GM23338 (cell line): Measurements from ENCODE around the gene MPP2. TPM values are rescaled to one million over a fixed set of nuclear protein-coding genes. Genes with fewer than 3 reads are reported as not detected.

ENCODE experiments used
- ATAC-seq: fragments of 200-7000 bp; cut with Tn5 transposase; 3 replicates; pipeline ENCODE4 v1.9.1; 2020
- DNase-seq: peaks from one replicate; pipeline ENCODE4 v3.0.0-alpha.2; 2015; ENCODE audit warnings: low spot score
- H2AFZ ChIP-seq: fragments of 200-600 bp; sonication (generic); 2 replicates; pipeline ENCODE4 v1.8.0; 2016; ENCODE audit warnings: antibody characterized with exemption, mild to moderate bottlenecking, moderate library complexity
- H3F3A ChIP-seq: fragments of 200-600 bp; sonication (generic); replicated peaks from 2 replicates; pipeline ENCODE4 v1.8.0; 2017; ENCODE audit warnings: antibody characterized with exemption, mixed run types, low read depth
- H3K27ac ChIP-seq: fragments of 200-600 bp; sonication (generic); 2 replicates; pipeline ENCODE4 v1.6.1; 2016; ENCODE audit warnings: low read depth
- H3K27me3 ChIP-seq: fragments of 200-600 bp; sonication (generic); 2 replicates; pipeline ENCODE4 v1.8.0; 2016; ENCODE audit warnings: mild to moderate bottlenecking, mixed run types, moderate library complexity; ENCODE audit not compliant: insufficient read depth
- H3K36me3 ChIP-seq: fragments of 200-600 bp; sonication (generic); 2 replicates; pipeline ENCODE4 v1.8.0; 2016; ENCODE audit warnings: mild to moderate bottlenecking; ENCODE audit not compliant: insufficient read depth
- H3K4me1 ChIP-seq: fragments of 200-600 bp; sonication (generic); 2 replicates; pipeline ENCODE4 v1.8.0; 2016; ENCODE audit warnings: mild to moderate bottlenecking, moderate library complexity; ENCODE audit not compliant: insufficient read depth
- H3K4me2 ChIP-seq: fragments of 200-600 bp; sonication (generic); 2 replicates; pipeline ENCODE4 v1.7.1; 2017; ENCODE audit warnings: mixed run types
- H3K4me3 ChIP-seq: fragments of 200-600 bp; sonication (generic); 2 replicates; pipeline ENCODE4 v1.6.1; 2016; ENCODE audit warnings: mixed run types
- H3K79me2 ChIP-seq: fragments of 200-600 bp; sonication (generic); replicated peaks from 2 replicates; pipeline ENCODE4 v1.8.0; 2017; ENCODE audit warnings: mild to moderate bottlenecking; ENCODE audit not compliant: insufficient read depth
- H3K9me2 ChIP-seq: fragments of 200-600 bp; sonication (generic); 2 replicates; pipeline ENCODE4 v1.8.0; 2017; ENCODE audit not compliant: insufficient read depth
- H4K20me1 ChIP-seq: fragments of 200-600 bp; sonication (generic); replicated peaks from 2 replicates; pipeline ENCODE4 v1.8.0; 2017; ENCODE audit warnings: mild to moderate bottlenecking; ENCODE audit not compliant: insufficient read depth
- H3K27ac Mint-ChIP-seq: 2 replicates; pipeline ENCODE4 v1.8.0; 2020; ENCODE audit warnings: inconsistent platforms, mild to moderate bottlenecking, moderate library complexity, mixed read lengths
- H3K27me3 Mint-ChIP-seq: 3 replicates; pipeline ENCODE4 v1.8.0; 2022; ENCODE audit warnings: low read depth, mild to moderate bottlenecking, moderate library complexity, mixed read lengths, inconsistent platforms; ENCODE audit not compliant: insufficient read depth, poor library complexity
- H3K36me3 Mint-ChIP-seq: 3 replicates; pipeline ENCODE4 v1.8.0; 2021; ENCODE audit warnings: low read depth, mild to moderate bottlenecking, inconsistent platforms, moderate library complexity, mixed read lengths
- H3K4me1 Mint-ChIP-seq: 3 replicates; pipeline ENCODE4 v1.8.0; 2020; ENCODE audit warnings: mild to moderate bottlenecking, inconsistent platforms, mixed read lengths
- H3K4me3 Mint-ChIP-seq: 3 replicates; pipeline ENCODE4 v1.8.0; 2021; ENCODE audit warnings: moderate library complexity, mild to moderate bottlenecking, inconsistent platforms, mixed read lengths
- H3K9me3 Mint-ChIP-seq: 3 replicates; pipeline ENCODE4 v1.8.0; 2020; ENCODE audit warnings: moderate library complexity, mild to moderate bottlenecking, inconsistent platforms, mixed read lengths
- CREB1 ChIP-seq: fragments of 250-450 bp; sonication (Bioruptor Pico); IDR thresholded peaks from 2 replicates; pipeline ENCODE4 v1.5.0; 2020; ENCODE audit warnings: low read depth, mild to moderate bottlenecking, moderate library complexity
- EZH2 ChIP-seq: fragments of 200-600 bp; sonication (generic); IDR thresholded peaks from one replicate; pipeline ENCODE4 v1.8.0; 2017; ENCODE audit warnings: antibody characterized with exemption, mild to moderate bottlenecking, low read depth; ENCODE audit not compliant: unreplicated experiment
- EZH2phosphoT487 ChIP-seq: fragments of 200-600 bp; sonication (generic); IDR thresholded peaks from one replicate; pipeline ENCODE4 v1.8.1; 2018; ENCODE audit warnings: antibody characterized with exemption; ENCODE audit not compliant: unreplicated experiment
- JUNB ChIP-seq: IDR thresholded peaks from one replicate; pipeline ENCODE4 v1.6.1; 2016; ENCODE audit warnings: antibody characterized with exemption; ENCODE audit not compliant: unreplicated experiment
- NANOG ChIP-seq: IDR thresholded peaks from 2 replicates; pipeline ENCODE4 v1.6.1; 2016; ENCODE audit warnings: antibody characterized with exemption, borderline replicate concordance
- POLR2AphosphoS5 ChIP-seq: IDR thresholded peaks from 2 replicates; pipeline ENCODE4 v1.6.1; 2016; ENCODE audit warnings: antibody characterized with exemption, low read depth
- STAT1 ChIP-seq: IDR thresholded peaks from one replicate; pipeline ENCODE4 v1.6.1; 2016; ENCODE audit warnings: antibody characterized with exemption; ENCODE audit not compliant: unreplicated experiment
- ZNF114 ChIP-seq: fragments of 250-450 bp; sonication (Bioruptor Pico); IDR thresholded peaks from 2 replicates; pipeline ENCODE4 v1.5.0; 2020; ENCODE audit warnings: mild to moderate bottlenecking, moderate library complexity
- ZNF331 ChIP-seq: fragments of 250-450 bp; sonication (Bioruptor Pico); IDR thresholded peaks from 2 replicates; pipeline ENCODE4 v1.5.0; 2020; ENCODE audit warnings: low read depth, mild to moderate bottlenecking, moderate library complexity
- polyA plus RNA-seq: library from polyadenylated mRNA; unstranded; fragments of >200 nt; fragmentation: Nextera tagmentation; extraction: Ambion mirVana; gene quantifications from 2 replicates; pipeline ENCODE4 v1.2.1, GENCODE V29; 2016
- total RNA-seq: library from RNA; depleted of rRNA; stranded (reverse); fragments of >200 nt; shearing (Covaris generic); gene quantifications from 2 replicates; pipeline ENCODE4 v1.2.3, GENCODE V29; 2014
- TF ChIP-seq, protein P1 (sequence below): IDR thresholded peaks from one replicate; pipeline ENCODE4 v1.6.1; 2018; ENCODE audit warnings: antibody characterized with exemption; ENCODE audit not compliant: unreplicated experiment
- TF ChIP-seq, protein P2 (sequence below): fragments of 250-450 bp; sonication (Bioruptor Pico); IDR thresholded peaks from 2 replicates; pipeline ENCODE4 v1.5.0; 2020; ENCODE audit warnings: mild to moderate bottlenecking, moderate library complexity
- TF ChIP-seq, protein P3 (sequence below), 2 experiments: fragments of 200-600 bp in 1 of 2; sonication (generic) in 1 of 2; conservative IDR thresholded peaks; 2 replicates each; pipeline versions ENCODE4 v1.5.1 to v1.6.1; 2016 to 2017; ENCODE audit warnings: antibody characterized with exemption in 2 of 2, low read depth in 2 of 2, mild to moderate bottlenecking in 2 of 2, moderate library complexity in 1 of 2
- TF ChIP-seq, protein P4 (sequence below): IDR thresholded peaks from 2 replicates; pipeline ENCODE4 v1.6.1; 2016; ENCODE audit warnings: antibody characterized with exemption

The MPP2 gene
- total and polyA plus RNA-seq, 2 experiments from 2014 or later = 7.8 to 20.7 TPM

DNA sequence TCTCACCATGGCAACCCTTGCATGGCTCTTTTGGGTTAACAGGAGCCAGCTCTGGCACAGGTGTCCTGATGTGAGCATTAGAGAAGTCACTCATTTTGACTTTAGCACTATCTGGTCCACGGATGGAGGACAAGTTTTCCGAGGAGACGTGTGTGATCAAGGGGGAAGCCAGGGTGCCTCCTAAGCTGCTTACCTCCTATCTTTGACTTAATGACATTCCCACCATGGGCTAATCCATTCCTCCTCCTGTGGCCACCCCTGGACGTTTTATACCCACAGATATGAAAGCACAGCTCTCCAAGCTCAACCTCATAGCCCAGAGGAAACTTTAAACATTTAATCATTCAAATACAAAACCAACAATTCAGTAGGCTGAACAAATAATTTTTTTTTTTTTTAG is 18.8 kb downstream of the MPP2 start:
- ATAC-seq (no peak), DNase-seq (no peak)
- H3K4me2 ChIP-seq = no peak overlapping the region
- no peaks in the 10 kb centered on the region; the same call in 1 of the 2 replicates for H3K79me2 ChIP-seq
- no peak overlapping the region for H3K27ac ChIP-seq
- Mint-ChIP-seq H3K27ac (no peak overlapping the region), H3K4me1 (peaks cover 33% of the 10 kb centered on the region), H3K4me3 (no peak overlapping the region), H3K27me3 (no peaks in the 10 kb centered on the region), H3K36me3 (peaks cover 20% of the 10 kb centered on the region), H3K9me3 (no peaks in the 10 kb centered on the region)
- H3K9me2 ChIP-seq = no peaks in the 10 kb centered on the region
- no peaks in the 10 kb centered on the region; the same call in 1 of the 2 replicates for H4K20me1 ChIP-seq
- H3K36me3 ChIP-seq = no peaks in the 10 kb centered on the region
- no peak overlapping the region for H2AFZ ChIP-seq
- no peak overlapping the region for H3K4me3 ChIP-seq
- H3K4me1 ChIP-seq = peaks cover 26% of the 10 kb centered on the region
- H3K27me3 ChIP-seq = no peaks in the 10 kb centered on the region
- TF ChIP-seq ZNF331 (CRISPR knock-in tag) (no peak), ZNF114 (CRISPR knock-in tag) (no peak), POLR2AphosphoS5 (no peak), NANOG (no peak), EZH2phosphoT487 (no peak), CREB1 (CRISPR knock-in tag) (no peak), EZH2 (no peak), STAT1 (no peak), JUNB (no peak)
- TF ChIP-seq, protein P1, sequence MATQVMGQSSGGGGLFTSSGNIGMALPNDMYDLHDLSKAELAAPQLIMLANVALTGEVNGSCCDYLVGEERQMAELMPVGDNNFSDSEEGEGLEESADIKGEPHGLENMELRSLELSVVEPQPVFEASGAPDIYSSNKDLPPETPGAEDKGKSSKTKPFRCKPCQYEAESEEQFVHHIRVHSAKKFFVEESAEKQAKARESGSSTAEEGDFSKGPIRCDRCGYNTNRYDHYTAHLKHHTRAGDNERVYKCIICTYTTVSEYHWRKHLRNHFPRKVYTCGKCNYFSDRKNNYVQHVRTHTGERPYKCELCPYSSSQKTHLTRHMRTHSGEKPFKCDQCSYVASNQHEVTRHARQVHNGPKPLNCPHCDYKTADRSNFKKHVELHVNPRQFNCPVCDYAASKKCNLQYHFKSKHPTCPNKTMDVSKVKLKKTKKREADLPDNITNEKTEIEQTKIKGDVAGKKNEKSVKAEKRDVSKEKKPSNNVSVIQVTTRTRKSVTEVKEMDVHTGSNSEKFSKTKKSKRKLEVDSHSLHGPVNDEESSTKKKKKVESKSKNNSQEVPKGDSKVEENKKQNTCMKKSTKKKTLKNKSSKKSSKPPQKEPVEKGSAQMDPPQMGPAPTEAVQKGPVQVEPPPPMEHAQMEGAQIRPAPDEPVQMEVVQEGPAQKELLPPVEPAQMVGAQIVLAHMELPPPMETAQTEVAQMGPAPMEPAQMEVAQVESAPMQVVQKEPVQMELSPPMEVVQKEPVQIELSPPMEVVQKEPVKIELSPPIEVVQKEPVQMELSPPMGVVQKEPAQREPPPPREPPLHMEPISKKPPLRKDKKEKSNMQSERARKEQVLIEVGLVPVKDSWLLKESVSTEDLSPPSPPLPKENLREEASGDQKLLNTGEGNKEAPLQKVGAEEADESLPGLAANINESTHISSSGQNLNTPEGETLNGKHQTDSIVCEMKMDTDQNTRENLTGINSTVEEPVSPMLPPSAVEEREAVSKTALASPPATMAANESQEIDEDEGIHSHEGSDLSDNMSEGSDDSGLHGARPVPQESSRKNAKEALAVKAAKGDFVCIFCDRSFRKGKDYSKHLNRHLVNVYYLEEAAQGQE = no peak
- TF ChIP-seq, protein P2, sequence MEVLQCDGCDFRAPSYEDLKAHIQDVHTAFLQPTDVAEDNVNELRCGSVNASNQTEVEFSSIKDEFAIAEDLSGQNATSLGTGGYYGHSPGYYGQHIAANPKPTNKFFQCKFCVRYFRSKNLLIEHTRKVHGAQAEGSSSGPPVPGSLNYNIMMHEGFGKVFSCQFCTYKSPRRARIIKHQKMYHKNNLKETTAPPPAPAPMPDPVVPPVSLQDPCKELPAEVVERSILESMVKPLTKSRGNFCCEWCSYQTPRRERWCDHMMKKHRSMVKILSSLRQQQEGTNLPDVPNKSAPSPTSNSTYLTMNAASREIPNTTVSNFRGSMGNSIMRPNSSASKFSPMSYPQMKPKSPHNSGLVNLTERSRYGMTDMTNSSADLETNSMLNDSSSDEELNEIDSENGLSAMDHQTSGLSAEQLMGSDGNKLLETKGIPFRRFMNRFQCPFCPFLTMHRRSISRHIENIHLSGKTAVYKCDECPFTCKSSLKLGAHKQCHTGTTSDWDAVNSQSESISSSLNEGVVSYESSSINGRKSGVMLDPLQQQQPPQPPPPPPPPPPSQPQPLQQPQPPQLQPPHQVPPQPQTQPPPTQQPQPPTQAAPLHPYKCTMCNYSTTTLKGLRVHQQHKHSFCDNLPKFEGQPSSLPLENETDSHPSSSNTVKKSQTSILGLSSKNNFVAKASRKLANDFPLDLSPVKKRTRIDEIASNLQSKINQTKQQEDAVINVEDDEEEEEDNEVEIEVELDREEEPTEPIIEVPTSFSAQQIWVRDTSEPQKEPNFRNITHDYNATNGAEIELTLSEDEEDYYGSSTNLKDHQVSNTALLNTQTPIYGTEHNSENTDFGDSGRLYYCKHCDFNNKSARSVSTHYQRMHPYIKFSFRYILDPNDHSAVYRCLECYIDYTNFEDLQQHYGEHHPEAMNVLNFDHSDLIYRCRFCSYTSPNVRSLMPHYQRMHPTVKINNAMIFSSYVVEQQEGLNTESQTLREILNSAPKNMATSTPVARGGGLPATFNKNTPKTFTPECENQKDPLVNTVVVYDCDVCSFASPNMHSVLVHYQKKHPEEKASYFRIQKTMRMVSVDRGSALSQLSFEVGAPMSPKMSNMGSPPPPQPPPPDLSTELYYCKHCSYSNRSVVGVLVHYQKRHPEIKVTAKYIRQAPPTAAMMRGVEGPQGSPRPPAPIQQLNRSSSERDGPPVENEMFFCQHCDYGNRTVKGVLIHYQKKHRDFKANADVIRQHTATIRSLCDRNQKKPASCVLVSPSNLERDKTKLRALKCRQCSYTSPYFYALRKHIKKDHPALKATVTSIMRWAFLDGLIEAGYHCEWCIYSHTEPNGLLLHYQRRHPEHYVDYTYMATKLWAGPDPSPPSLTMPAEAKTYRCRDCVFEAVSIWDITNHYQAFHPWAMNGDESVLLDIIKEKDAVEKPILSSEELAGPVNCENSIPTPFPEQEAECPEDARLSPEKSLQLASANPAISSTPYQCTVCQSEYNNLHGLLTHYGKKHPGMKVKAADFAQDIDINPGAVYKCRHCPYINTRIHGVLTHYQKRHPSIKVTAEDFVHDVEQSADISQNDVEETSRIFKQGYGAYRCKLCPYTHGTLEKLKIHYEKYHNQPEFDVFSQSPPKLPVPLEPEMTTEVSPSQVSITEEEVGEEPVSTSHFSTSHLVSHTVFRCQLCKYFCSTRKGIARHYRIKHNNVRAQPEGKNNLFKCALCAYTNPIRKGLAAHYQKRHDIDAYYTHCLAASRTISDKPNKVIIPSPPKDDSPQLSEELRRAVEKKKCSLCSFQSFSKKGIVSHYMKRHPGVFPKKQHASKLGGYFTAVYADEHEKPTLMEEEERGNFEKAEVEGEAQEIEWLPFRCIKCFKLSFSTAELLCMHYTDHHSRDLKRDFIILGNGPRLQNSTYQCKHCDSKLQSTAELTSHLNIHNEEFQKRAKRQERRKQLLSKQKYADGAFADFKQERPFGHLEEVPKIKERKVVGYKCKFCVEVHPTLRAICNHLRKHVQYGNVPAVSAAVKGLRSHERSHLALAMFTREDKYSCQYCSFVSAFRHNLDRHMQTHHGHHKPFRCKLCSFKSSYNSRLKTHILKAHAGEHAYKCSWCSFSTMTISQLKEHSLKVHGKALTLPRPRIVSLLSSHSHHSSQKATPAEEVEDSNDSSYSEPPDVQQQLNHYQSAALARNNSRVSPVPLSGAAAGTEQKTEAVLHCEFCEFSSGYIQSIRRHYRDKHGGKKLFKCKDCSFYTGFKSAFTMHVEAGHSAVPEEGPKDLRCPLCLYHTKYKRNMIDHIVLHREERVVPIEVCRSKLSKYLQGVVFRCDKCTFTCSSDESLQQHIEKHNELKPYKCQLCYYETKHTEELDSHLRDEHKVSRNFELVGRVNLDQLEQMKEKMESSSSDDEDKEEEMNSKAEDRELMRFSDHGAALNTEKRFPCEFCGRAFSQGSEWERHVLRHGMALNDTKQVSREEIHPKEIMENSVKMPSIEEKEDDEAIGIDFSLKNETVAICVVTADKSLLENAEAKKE (CRISPR knock-in tag) = no peak
- TF ChIP-seq, protein P3, sequence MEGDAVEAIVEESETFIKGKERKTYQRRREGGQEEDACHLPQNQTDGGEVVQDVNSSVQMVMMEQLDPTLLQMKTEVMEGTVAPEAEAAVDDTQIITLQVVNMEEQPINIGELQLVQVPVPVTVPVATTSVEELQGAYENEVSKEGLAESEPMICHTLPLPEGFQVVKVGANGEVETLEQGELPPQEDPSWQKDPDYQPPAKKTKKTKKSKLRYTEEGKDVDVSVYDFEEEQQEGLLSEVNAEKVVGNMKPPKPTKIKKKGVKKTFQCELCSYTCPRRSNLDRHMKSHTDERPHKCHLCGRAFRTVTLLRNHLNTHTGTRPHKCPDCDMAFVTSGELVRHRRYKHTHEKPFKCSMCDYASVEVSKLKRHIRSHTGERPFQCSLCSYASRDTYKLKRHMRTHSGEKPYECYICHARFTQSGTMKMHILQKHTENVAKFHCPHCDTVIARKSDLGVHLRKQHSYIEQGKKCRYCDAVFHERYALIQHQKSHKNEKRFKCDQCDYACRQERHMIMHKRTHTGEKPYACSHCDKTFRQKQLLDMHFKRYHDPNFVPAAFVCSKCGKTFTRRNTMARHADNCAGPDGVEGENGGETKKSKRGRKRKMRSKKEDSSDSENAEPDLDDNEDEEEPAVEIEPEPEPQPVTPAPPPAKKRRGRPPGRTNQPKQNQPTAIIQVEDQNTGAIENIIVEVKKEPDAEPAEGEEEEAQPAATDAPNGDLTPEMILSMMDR (conservative IDR thresholded peaks at IDR 0.05; ENCODE audit: low read depth in 2 of 2) = no peak
- TF ChIP-seq, protein P4, sequence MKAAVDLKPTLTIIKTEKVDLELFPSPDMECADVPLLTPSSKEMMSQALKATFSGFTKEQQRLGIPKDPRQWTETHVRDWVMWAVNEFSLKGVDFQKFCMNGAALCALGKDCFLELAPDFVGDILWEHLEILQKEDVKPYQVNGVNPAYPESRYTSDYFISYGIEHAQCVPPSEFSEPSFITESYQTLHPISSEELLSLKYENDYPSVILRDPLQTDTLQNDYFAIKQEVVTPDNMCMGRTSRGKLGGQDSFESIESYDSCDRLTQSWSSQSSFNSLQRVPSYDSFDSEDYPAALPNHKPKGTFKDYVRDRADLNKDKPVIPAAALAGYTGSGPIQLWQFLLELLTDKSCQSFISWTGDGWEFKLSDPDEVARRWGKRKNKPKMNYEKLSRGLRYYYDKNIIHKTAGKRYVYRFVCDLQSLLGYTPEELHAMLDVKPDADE = no peak
- H3F3A ChIP-seq = peaks cover 4% of the 10 kb centered on the region; the same call in 1 of the 2 replicates
